Activated naive CD4-positive, alpha-beta T cell (primary cell): ENCODE data around the gene MTHFD1L.

Experiments used
- DNase-seq, 4 experiments: peaks; one replicate each; lab custom pipeline; 2025; lab: John Stamatoyannopoulos, UW

MTHFD1L gene

DNA sequence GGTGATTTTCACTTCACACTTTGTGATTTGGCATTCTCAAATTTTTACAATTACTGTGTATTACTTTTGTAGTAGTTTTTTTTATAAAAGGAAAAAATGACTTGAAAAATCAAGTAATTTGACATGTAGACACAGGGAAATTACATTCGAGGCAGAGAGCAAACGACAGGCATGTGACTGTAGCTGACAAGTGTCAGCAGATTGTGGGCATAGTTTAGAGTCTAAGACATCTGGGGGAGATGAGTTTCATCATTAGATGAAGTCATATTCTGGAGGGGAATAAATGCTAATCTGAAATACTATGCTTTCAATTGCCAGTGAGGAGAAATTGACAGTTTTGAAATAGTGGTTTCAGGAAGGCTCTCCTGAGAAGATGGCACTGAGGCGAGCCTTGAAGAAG, 126.0 kb downstream of the MTHFD1L start:
- DNase-seq: no peak

DNA sequence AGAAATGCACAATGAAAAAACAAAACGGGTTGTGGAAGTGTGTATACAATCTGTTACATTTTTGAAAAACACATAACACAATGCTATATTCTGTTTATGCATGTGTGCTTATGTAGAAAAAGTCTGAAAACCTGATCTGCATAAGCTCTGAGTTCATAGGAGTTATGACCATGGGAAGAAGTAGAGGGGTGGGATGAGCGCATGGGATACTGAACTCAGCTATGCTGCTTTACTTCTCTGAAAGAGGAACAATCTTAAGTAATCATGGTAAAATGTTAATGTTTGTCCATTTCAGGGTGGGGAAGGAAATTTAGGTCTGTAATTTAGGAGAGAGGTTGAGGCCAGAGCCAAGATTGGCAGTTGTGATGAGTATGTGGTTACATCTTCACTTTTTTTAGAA, 126.8 kb downstream of the MTHFD1L start:
- DNase-seq: no peak

DNA sequence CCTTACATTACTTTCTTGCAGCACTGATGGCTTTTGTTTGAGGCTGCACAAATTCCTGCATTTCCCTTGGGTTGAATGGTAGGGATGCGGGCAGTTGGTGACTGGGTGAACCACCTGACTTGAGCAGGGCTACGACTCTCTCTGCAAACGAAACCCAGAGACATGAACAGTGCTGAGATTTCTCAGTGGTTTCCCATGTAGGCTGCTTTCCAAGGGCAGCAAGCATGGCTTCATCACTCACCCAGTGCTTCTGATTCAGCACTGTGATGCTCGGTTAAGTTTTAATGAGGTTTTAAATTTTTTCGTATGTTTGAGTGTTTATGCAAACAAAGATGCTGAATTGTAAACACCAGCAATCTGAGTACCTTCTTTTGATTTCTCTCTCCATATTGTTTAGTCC, 127.2 kb downstream of the MTHFD1L start:
- no peak for DNase-seq

GRCh38 chr6:150993253-150993652, 127.8 kb downstream of the MTHFD1L start:
- no peak for DNase-seq

GRCh38 chr6:150994026-150994425, 128.5 kb downstream of the MTHFD1L start:
- no peak for DNase-seq

- DNase-seq: no peak
These were observed 131.5 kb downstream of the MTHFD1L start for GRCh38 chr6:150996968-150997367.

DNA sequence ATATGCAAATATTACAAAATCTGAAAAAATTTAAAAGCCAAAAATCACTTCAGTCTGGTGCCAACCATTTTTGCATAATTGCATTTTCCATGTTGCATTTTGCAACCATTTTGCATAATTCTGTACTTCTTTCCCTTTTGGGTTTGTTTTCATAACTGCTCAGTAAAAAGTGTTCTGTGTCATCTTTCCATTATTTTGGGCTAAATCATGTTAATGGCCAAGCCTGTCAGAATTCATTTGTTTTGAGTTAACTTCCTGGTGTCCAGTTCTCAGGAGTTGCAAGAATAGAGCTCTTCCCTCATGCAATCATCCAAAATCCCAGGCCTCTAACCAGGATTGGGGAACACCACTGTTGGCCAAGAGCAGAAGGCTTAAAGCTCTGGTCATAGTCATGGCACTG, 133.6 kb downstream of the MTHFD1L start:
- DNase-seq: no peak

- no peak for DNase-seq
These were observed 134.1 kb downstream of the MTHFD1L start for GRCh38 chr6:150999576-150999975.

DNA sequence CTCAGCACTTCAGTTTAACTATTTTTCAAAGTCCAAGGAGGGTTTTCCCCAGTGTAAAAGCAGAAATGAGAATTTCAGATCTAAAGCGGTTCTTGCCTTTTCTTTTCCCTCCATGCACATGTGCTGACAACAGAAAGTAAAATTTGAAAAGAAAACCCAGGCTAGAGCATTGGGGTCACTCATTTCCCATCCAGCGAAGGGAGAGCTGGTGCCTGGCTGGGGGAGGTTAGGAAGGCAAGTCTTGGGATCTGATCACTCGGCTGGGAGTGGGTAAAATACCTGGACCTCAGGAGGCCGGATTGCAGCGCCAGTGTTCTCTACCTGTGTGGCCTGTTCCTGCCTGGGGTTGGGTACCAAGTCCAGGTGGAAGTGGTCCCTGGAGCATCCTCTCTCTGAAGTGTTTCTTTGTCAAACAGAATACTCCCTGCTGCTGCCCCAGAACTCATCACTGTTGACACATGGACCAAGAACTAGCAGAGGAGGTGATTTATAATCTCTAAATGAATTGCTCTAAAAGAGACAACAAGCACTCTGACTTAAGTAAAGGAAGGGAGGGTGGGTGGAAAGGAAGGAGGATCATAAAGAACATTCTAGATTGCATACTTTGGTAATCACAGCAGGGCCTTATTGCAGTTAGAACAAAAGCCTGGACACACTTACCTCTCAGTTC, 136.0 kb downstream of the MTHFD1L start:
- no peak for DNase-seq

GRCh38 chr6:151002057-151002450, 136.6 kb downstream of the MTHFD1L start:
- DNase-seq: no peak

DNA sequence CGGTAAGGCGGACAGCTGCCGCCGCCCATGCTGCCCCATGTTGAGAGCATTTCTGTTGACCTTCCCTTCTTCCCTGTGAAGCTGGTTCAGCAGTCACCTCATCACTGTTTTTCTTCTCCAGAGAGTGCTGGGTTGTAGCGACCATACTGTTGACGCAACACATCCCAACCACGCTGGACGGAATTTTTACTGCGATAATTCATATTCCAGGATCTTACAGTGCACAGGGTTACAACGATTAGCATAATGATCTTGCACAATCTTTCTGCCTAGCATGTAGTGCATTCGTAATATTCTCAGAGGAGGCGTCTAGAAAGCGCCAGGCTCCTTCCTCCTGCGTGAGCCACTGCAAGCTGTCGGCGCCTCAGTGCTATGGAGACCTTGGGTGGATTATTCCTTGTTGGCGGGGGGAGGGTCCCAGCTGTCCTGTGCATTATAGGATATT, 137.0 kb downstream of the MTHFD1L start:
- DNase-seq: no peak

DNA sequence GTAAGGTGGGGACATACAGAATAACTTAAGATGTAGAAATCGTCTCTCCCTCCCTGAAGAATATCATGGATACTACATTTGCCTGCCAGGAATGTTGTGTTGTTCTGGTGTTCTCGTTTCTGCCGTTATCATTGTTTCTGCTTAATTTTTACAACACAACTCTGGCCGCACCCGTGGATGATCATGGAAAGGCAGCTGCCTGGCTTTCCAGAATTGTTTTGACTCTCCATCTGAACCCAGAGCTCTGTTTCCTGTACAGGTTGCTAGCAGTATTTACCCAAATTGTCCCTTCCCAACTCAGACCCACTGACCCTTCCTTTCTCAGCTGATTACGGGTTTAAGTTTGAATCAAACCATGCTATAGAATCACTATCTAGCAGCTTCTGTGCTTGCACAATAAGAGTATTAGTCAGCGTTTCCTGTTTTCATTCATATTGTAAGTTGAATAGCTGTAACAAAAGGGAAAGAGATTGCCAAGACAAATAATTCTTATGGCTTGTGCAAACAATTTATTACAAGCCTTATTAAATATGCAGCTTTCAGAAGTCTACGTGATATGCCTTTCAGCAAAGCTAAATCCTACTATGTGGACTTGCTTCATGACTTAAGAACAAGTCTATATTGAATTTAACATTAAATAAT, 139.0 kb downstream of the MTHFD1L start:
- no peak for DNase-seq

GRCh38 chr6:151005164-151005563, 139.7 kb downstream of the MTHFD1L start:
- no peak for DNase-seq

DNA sequence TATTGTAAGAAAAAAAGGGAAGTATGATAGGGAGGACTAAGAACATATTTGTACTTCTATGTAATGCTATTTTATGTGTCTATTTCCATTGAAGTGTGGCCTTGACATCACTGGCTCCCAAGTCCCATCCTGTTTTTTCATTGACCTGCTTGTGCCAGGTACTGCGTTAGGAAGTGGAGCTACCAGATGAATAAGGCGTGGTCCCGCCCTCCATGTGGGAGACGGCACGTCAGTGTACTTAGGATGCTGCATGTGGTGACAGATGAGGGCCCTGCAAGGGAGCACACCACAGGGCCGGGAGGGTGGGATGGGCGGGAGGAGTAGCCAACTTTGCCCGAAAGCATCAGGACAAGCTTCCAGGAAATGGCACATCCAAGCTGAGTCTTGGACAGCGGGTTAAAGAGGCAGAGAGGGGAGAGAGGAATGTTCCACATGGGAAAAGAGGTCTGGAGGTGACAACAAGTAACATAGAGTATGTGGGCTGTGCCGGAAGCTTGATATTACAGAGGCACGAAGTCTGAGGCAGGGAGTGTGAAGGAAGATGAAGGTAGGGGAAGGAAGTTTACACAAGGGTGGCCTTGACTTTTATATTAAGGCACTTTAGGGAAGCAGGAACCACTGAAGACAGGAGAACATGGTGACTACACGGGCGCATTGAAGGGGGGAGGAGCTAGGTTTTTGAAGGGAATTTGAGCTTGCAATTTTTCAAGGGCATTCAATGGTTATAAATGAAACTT, 140.6 kb downstream of the MTHFD1L start:
- DNase-seq: no peak

DNA sequence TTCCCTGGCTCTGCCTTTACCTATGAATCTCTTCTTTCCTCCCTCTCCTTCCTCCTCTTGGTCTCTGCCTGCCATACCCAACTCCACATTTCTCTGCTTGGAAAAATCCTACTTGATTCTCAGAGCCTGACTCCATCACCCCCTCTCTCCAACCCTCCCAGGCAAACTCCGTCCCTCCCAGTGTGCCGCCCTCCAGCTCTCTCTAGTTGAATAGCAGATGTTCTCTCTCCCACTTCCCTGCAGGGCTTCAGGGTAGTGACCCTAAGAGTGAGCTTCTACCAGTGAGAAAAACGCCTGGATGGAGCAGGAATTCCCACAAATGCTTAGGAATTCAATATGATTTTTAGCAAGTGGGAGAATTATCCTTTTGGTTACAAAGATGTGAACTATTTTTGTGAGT, 141.6 kb downstream of the MTHFD1L start:
- DNase-seq: no peak

- DNase-seq: no peak
These were observed 142.4 kb downstream of the MTHFD1L start for GRCh38 chr6:151007922-151008321.

GRCh38 chr6:151008425-151008824, 142.9 kb downstream of the MTHFD1L start:
- DNase-seq: no peak

DNA sequence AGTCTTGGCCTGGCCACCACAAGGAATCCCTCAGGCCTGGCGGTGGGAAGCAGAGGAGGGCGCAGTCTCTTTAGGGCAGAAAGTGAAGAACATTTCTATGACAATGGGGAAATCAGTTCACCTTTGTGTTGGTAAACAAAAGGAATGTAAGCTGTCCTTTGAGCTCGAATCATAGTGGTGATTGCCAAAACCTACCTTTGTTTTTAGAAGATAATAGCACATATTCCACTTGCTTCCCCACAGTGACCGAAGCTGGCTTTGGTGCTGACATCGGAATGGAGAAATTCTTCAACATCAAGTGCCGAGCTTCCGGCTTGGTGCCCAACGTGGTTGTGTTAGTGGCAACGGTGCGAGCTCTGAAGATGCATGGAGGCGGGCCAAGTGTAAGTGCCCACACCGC, 144.1 kb downstream of the MTHFD1L start:
- DNase-seq: no peak

DNA sequence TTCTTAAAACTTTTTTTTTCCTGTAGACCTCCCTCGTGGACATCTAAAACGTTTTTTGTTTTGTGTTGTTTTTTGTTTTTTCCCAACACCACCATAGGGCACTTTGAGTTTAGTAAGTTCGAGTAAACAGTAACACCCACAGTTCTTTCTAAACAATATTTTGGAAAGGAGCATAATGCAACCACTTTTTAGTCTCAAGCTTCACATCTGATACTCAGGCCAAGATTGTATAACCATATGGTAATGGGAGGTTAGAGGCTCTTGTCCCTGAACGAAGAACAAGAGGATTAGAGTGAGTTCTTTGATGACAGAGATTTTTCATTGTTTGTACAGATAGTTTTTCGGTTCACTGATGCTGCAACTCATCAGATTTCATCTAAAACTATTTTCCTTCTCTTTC, 144.6 kb downstream of the MTHFD1L start:
- no peak for DNase-seq

GRCh38 chr6:151012321-151013294, 147.1 kb downstream of the MTHFD1L start:
- no peak for DNase-seq

GRCh38 chr6:151014404-151015100, 149.1 kb downstream of the MTHFD1L start:
- DNase-seq: peak; percentile 2 to 29 (median 8)
